Brain microvascular endothelial cell (primary cell): ENCODE measurements around the gene CCDC188.

Source experiments
- DNase-seq: peaks from one replicate; pipeline ENCODE4 v3.0.0-alpha.2; 2020
- H3K27ac ChIP-seq: fragments of 250-450 bp; sonication (Bioruptor Pico); 2 replicates; pipeline ENCODE4 v1.5.1; 2020; ENCODE audit warnings: mild to moderate bottlenecking, moderate library complexity
- H3K27me3 ChIP-seq: fragments of 250-450 bp; sonication (Bioruptor Pico); replicated peaks from 2 replicates; pipeline ENCODE4 v1.5.1; 2020; ENCODE audit warnings: mild to moderate bottlenecking
- H3K36me3 ChIP-seq: fragments of 250-450 bp; sonication (Bioruptor Pico); replicated peaks from 2 replicates; pipeline ENCODE4 v1.5.1; 2020; ENCODE audit warnings: mild to moderate bottlenecking
- H3K4me3 ChIP-seq: 2 replicates; pipeline ENCODE4 v1.5.1; 2011; ENCODE audit warnings: low read depth, mild to moderate bottlenecking, control low read depth, low read length, moderate library complexity
- CTCF ChIP-seq: IDR thresholded peaks from 2 replicates; pipeline ENCODE4 v1.5.1; 2011; ENCODE audit warnings: low read depth, mild to moderate bottlenecking, moderate library complexity, low read length, control low read depth, inconsistent platforms; ENCODE audit errors: missing control alignments
- in situ Hi-C: cut with HindIII; loops from 2 replicates; pipeline ENCODE4 v1.10.0; 2017; ENCODE audit warnings: low sequenced_read_pairs, low pct_ligation_motif_present

CCDC188 gene

GRCh38 chr22:20138417-20138738 lies 12.5 kb downstream of the CCDC188 start:
- Histone ChIP-seq H3K36me3 (peaks cover 20% of the 10 kb centered on the region), H3K27me3 (no peaks in the 10 kb centered on the region), H3K4me3 (no peak overlapping the region), H3K27ac (no peak overlapping the region)
- in situ Hi-C loops: no loop called here
- no peak for DNase-seq
- TF ChIP-seq CTCF: no peak

- peaks cover 15% of the 10 kb centered on the region for H3K36me3 ChIP-seq
- no peaks in the 10 kb centered on the region for H3K27me3 ChIP-seq
- no peak overlapping the region for H3K27ac ChIP-seq
- DNase-seq: no peak
- in situ Hi-C loops: no loop called here
- no peak for TF ChIP-seq CTCF
- no peak overlapping the region for H3K4me3 ChIP-seq
Measured at GRCh38 chr22:20137671-20138416, 13.0 kb downstream of the CCDC188 start.

- Histone ChIP-seq H3K4me3 (no peak overlapping the region), H3K27ac (no peak overlapping the region), H3K27me3 (no peaks in the 10 kb centered on the region), H3K36me3 (peaks cover 14% of the 10 kb centered on the region)
- DNase-seq: no peak
- TF ChIP-seq CTCF: no peak
- in situ Hi-C loops: no loop called here
Measured at GRCh38 chr22:20137113-20137512, 13.7 kb downstream of the CCDC188 start.

- no peak for TF ChIP-seq CTCF
- no peaks in the 10 kb centered on the region for H3K27me3 ChIP-seq
- no peak for DNase-seq
- no peak overlapping the region for H3K4me3 ChIP-seq
- in situ Hi-C loops: no loop called here
- H3K36me3 ChIP-seq: peaks cover 14% of the 10 kb centered on the region
- H3K27ac ChIP-seq: no peak overlapping the region
Measured at GRCh38 chr22:20136603-20136873, 14.3 kb downstream of the CCDC188 start.

GRCh38 chr22:20135806-20136602 lies 14.9 kb downstream of the CCDC188 start:
- peaks cover 14% of the 10 kb centered on the region for H3K36me3 ChIP-seq
- in situ Hi-C loops: no loop called here
- H3K27ac ChIP-seq: no peak overlapping the region
- no peaks in the 10 kb centered on the region for H3K27me3 ChIP-seq
- H3K4me3 ChIP-seq: no peak overlapping the region
- no peak for TF ChIP-seq CTCF
- DNase-seq: no peak

- in situ Hi-C loops: no loop called here
- H3K27me3 ChIP-seq: no peaks in the 10 kb centered on the region
- no peak overlapping the region for H3K27ac ChIP-seq
- H3K4me3 ChIP-seq: no peak overlapping the region
- peaks cover 9% of the 10 kb centered on the region for H3K36me3 ChIP-seq
- no peak for DNase-seq
- no peak for TF ChIP-seq CTCF
Measured at GRCh38 chr22:20135265-20135664, 15.6 kb downstream of the CCDC188 start.
